GM12874 (cell line): ENCODE results near the gene GREB1.

ENCODE experiments used
- TF ChIP-seq, protein P1 (sequence below): IDR thresholded peaks from 2 replicates; pipeline ENCODE4 v1.5.1; 2011; ENCODE audit warnings: low read depth, mild to moderate bottlenecking, control low read depth, low read length, moderate library complexity; ENCODE audit not compliant: insufficient read depth

GREB1 gene

DNA sequence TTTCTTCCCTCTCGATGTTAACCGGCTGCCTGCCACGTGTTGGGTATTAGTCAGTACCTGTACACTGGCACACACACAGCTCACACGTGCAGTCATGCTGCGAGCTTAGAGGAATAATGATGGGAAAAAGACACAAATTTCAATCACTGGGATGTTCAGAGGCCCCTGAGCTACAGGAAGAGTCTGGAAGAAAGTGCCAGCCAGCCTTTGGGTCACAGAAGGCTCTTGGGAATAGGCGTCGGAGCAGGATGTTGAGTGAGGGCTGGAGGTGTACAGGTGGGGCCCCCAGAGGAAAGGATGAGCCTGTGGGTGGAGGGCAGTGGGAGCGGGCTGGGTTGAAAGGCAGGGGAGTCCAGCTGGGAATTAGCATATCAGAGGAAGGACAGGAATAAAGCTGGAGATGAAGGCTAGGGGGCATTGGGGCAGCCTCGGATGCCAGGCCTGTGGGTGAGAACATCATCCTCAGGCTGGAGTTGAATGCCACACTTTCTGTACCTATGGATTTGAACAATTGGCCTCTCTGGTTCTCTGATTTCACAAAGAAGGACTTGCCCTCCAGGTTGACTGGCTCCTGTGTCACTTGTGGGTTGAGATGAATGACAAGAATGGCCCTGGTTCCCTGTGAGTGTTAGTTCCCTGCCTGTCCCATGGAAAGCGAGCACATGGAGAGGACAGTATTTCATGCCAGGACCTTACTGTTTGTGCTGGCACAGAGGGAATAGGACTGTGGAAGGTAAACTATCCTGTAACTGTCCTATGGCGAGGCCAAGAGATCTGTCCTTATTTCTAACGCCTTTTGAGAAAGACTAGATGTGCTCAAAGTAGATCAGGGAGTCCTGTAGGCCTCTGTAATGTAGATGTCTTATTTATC, 40.6 kb downstream of the GREB1 start:
- TF ChIP-seq, protein P1, sequence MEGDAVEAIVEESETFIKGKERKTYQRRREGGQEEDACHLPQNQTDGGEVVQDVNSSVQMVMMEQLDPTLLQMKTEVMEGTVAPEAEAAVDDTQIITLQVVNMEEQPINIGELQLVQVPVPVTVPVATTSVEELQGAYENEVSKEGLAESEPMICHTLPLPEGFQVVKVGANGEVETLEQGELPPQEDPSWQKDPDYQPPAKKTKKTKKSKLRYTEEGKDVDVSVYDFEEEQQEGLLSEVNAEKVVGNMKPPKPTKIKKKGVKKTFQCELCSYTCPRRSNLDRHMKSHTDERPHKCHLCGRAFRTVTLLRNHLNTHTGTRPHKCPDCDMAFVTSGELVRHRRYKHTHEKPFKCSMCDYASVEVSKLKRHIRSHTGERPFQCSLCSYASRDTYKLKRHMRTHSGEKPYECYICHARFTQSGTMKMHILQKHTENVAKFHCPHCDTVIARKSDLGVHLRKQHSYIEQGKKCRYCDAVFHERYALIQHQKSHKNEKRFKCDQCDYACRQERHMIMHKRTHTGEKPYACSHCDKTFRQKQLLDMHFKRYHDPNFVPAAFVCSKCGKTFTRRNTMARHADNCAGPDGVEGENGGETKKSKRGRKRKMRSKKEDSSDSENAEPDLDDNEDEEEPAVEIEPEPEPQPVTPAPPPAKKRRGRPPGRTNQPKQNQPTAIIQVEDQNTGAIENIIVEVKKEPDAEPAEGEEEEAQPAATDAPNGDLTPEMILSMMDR: no peak

DNA sequence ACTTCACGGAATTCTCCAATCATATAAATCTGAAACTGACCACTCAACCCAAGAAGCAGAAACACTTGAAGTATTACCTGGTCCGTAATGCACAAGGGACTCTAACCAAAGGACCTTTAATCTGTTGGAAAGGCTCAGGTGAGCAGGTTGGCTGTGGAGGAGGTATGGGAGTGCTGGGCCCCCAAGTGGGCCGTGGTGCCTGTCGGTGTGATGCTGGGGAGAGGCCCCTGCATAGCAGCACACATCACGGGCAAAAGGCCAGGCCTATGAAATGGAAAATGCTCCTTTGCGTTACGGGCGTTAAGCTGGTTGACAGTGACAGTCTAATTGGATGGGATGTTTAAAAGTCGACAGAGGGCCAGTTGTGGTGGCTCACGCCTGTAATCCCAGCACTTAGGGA, 42.6 kb downstream of the GREB1 start:
- TF ChIP-seq, protein P1: no peak

DNA sequence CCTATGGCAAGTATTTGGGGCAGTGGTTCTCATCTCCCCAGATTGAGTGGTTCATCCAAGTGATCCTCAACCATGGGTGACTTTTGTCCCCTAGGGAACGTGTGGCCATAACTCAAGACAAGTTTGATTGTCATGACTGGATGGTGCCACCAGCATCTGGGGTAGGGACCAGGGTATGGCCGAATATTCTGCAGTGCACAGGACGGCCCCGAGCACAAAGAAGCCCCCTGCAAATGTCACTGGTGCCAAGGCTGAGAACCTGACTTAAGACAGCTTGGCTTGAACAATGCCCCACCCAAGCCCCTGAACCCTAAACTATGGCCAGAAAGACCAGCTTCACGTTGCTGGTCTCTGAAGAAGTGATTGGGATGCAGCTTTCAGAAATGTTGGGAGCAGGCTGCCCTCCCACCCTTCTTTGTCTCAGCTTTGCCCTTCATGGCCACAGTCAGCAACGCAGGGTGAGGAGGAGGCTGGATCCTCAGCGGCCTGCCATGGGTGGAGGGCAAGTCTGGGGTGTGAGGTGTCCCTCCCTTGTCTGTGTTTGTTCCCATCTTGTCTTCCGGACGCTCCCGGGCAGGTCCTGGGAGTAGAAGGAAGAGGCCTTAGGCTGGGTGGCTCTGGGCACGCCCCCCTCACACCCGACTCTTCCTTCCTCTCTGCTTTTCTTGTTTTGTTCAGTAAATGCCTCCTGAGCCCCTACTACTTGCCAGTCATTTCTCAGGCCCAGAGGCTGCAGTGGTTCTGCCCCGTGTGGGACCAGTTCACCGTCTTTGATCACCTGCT, 43.4 kb downstream of the GREB1 start:
- TF ChIP-seq, protein P1: no peak

DNA sequence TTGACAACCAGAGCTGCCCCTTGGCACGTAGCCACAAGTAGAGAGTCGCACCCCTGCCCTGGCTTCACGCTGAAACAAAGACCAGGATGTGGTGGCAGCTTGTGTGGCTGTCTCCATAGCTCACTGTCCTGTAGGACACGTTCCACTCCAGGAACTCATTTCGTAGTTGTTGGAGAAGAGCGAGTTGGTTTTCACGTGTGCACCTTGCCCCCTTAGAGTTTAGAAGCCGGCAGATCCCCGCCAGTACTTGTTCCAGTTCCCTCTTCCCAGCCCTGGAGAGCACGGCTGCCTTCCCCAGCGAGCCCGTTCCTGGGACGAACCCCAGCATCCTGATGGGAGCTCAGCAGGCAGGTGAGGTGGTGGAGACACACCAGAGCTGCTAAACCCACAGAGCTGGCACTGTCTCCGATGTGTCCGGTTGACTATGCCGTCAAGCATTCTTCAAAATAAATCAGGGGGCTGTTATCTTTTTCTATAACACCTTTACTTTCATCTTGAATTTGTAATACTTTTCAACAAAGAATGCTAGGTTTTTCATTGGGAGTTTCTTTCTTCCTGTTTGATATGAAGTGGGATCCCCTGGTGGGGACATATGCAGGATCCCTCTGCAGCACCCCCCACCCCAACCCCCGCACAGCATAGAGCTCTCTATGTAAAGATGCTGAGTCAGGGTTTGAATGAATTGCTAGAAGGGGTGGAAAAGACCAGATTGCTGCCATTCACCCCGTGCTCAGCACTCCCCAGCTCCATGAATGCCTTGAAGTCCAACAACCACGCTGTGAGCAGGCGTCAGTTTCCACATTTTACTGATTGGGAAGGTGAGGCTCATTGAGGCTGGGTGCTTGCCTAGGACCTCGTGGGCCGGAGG, 44.5 kb downstream of the GREB1 start:
- TF ChIP-seq, protein P1: no peak

DNA sequence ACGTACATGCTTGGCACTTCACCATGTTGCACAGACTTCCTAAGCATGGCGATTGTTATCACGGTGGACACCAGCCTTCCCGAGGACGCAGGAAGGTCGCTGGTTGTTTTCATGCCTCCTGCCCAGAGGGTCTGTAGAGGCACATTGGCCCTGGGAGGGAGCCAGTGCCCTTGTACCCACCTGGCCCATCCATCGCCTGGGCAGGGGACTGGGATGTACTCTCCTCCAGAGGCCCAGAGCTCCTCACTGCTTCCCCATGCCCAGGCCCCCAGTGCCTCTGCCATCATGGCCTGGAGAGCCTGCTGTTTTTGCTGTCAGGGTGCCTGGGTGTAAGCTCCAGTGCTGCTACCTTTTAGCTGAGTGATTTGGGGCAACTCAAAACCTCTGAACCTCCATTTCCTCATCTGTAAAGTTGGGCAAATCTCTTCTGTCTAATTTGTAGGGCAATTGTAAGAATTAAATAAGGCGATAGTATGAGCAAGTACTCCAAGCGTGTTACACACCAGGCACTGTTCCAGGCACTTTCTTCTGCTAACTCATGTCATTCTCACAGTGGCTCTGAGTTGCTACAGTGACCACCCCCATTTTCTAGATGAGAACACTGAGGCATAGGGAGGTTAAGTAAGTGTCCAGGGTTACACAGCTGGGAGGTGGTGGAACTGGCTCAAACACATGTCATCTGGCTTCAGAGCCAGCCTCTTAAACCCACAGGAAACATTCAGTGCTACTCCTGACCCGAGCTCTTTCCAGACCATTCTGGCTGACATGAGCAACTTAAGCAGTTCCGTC, 45.3 kb downstream of the GREB1 start:
- TF ChIP-seq, protein P1: no peak

DNA sequence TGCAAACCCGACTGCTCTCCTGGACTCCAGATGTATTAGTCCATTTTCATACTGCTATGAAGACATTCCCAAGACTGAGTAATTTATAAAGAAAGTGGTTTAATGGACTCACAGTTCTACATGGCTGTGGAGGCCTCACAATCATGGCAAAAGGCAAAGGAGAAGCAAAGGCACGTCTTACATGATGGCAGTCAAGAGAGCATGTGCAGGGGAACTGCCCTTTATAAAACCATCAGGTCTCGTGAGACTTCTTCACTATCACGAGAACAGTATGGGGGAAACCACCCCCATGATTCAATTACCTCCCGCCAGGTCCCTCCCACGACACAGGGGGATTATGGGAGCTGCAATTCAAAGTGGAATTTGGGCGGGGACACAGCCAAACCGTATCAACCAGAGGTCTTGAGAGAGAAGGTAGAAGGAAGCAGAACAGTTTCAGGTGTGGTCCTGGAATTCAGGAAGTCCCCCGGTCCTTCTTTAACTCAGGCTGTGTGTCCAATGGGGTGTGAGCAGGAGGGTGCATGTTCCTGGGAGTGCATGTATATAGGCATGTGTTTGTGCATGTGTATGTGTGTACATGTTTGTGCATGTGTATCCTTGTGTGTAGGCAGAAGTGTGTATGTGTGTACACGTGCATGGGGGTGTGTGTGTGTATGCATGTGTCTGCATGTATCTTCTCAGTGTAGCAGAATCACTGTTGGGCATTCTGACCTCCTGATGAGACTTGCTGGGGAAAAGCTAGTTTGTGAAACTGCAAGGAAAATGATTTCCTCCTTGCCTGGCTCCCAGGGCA, 46.2 kb downstream of the GREB1 start:
- TF ChIP-seq, protein P1: no peak
